GM21447 (cell line): ENCODE data around the gene KRTAP10-3.
"Not testable (repeated sequence)": the region's sequence is repeated elsewhere in the genome, so short reads cannot be mapped to it uniquely, and the experiment has no call there.

Source experiments
- ATAC-seq: cut with Tn5 transposase; IDR thresholded peaks from one replicate; pipeline ENCODE4 v1.9.1; 2021; ENCODE audit not compliant: unreplicated experiment

KRTAP10-3 gene

DNA sequence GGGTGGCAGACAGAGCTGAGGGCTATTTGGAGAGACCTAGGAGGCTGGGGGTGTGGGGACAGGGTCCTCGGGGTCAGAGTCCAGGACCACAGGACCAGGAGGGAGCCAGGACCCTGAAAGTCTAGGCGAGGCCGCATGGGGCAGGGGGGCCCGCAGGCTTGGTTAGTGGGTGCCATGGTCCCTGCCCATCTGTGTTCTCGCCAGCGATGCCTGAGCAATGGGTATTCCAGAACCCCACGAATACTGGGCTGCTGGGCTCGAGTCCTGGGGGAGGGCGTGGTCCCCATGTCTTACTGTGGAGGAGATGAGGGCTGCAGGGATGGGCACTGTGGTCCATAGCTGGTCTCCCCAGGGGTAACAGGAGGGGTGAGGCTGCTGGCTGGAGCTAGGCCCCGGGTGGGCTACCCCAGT lies 31.7 kb upstream of the KRTAP10-3 start:
- no peak for ATAC-seq

- ATAC-seq, result no peak
Observed at GRCh38 chr21:44589586-44590305, 31.2 kb upstream of the KRTAP10-3 start.

DNA sequence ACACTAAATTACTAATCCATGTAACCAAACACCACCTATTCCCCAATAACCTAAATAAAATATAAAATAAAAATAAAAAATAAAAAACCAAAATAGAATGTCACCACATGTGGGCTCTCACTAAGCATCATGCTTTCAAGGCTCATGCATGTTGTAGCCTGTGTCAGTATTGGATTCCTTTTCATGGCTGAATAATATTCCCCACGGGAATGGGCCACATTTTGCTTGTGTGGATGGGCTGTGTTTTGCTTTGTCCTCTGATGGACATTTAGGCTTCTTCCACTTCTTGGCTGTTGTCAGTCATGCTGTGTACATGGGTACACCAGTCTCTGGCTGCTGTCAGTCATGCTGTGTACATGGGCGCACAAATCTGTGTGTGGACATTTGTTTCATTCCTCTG lies 30.5 kb upstream of the KRTAP10-3 start:
- ATAC-seq, result no peak

DNA sequence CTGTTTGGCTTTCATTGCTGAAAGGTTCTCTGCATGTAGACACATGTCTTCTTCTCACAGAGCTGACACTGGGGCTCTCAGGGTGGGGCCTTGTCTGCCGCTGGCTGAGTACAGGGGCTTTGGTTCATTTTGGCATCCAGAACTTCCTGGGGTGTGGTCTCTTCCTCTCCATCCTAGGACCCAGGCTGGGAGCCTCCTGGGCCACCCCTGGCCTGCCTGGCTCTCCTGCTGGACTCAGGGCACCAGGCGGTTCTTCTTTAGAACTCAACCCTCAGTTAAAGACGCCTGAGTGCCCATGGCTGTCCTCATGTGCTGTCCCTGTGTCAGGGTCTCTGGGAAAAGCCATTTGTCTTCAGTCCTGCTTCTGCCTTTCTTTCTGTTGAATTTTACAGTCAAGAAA lies 27.3 kb upstream of the KRTAP10-3 start:
- no peak for ATAC-seq

DNA sequence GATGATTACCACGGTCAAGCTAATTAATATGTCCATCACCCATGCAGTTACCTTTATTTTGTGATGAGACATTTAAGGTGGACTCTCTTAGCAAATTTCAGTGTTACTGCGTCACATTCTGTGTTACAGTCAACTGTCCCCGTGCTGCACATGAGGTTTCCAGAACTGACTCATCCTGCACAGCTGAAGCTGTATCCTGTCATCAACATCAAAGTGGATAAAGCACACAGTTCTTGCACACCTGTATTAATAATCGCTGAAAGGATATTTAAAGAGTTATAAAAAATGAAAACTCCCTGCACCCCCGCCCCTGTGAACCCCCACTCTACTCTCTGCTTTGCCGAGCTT lies 25.2 kb upstream of the KRTAP10-3 start:
- no peak for ATAC-seq

DNA sequence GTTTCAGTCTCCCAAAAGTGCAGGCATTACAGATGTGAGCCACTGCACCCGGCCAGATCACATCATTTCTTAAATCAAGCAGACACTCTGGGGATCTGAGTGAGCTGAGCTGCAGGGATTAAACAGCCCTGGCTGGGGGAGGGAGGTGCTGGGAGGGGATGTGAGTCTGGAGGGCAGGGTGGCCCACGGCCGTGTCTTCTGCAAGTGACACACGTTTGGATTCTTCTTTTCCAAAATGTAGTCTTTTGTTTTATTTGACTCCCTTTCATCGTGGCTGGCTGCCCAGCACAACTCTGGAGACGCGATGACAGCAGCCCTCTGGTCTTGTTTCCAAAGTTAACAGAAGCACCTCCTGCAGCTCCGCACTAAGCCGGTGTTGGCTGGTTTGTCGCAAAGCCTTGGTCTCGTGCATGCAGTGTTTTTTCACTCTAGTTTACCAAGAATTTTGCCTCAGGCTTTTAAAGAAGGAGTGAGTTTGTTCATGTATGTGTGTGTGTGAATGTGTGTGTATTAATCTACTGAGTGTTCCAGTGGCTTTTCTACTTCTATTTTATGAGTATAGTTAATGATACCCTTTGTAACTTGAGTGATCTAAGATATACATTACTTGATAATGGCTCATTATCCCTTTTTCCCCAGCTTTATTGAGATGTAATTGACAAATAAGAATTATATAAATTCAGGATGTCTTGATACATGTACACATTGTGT lies 24.6 kb upstream of the KRTAP10-3 start:
- no peak for ATAC-seq

DNA sequence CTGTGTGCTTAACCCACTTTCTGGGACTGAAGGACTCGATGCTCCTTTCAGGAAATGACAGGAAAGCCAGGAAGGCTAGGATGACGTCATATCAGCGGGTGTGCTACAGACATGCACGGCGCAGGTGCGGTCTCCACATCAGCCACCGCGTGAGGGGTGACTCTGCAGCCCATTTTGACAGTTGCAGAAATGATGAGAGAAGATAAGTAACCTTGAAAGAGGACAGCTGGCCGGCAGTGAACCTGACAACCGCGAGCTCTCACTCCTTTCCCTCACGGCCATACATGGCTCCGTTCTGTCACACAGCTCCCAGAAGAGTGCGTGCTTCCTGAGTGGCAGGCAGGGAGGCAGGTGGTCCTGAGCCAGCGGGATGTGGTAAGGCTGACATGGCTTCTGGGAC lies 23.5 kb upstream of the KRTAP10-3 start:
- no peak for ATAC-seq

DNA sequence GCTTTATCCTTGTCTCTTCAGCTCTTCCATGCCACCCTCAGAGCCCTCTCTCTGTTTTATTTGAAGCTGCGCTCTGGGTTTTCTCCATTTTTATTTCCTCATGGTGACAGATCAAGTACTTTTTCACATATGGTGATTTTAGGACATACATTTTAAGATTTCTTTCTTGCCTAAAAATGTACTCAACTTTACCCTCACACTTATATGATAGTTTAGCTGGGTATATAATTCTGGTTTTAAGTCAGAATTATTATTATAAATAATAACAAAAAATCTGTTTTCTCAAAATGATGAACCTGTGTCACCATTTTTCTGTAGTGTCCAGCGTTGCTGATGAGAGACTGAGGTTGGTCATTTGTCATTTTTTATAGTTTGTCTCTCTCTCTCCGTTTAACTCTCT lies 22.6 kb upstream of the KRTAP10-3 start:
- ATAC-seq, result no peak

DNA sequence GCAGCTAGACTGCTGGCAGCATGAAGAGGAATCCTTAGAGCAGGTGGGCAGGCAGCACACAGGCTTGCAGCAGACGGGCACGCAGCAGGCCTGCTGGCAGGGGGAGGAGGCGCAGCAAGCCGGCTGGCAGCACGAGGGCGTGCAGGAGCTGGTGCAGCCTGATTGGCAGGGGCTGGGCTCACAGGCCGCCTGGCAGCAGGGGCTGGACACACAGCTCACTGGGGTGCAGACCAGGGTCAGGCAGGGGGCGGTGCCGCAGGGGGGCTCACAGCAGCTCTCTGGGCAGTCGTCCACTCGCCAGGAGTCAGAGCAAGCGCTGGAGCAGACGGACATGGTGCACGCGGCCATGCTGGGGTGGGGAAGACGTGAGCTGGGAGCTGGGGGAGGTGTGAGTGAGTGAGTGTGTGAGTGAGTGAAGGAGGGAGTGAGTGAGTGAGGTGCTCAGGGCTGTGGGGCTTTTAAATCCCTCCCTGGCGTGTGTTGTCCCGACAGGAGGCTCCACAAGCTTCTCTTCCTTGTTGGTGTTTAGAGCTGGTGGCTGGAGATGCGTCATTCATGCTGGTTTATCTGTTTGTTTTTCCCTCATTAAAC lies 21.7 kb upstream of the KRTAP10-3 start, which contains the start of gene KRTAP10-5:
Gene KRTAP10-5 (minus strand): TSS at position 374 of the 591 bp plus-strand sequence. CDS start 26 bp downstream, at position 348.
- ATAC-seq, result not testable (repeated sequence)

GRCh38 chr21:44579833-44580144 lies 21.2 kb upstream of the KRTAP10-3 start:
- ATAC-seq, result no peak

- ATAC-seq, result no peak
Observed at GRCh38 chr21:44579056-44579832, 20.6 kb upstream of the KRTAP10-3 start.

DNA sequence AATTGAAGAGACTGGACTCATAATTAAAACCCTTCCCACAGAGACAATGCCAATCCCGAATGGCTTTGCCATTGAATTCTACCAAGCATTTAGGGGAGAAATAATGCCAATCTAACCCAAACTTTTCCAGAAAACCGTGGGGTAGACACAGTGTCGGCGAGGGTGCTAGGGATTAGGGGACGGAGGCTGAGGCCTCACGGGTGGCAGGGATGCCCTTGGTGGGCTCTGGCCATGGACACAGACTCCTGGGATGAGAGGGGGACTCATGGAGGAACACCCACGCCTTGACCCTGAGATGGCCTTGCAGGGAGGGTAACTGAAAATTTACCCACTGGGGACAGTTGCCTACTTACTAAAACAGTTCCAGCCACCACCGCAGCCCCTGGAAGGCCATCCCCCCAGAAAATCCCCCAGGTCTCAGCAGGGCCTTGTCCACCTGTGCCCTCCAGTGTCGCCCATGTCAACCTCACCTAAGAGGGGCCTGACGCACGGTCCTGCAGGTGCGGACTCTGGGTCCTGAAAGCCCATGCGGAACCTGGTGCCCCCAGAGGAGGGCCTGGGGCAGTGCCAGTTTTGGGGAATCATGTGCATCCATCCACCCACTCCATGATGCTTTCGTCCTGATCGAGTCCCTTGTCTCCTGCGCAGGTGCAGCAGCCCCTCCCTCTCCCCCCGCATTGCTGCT lies 19.9 kb upstream of the KRTAP10-3 start:
- ATAC-seq, result no peak

GRCh38 chr21:44576025-44576420 lies 17.4 kb upstream of the KRTAP10-3 start:
- no peak for ATAC-seq

DNA sequence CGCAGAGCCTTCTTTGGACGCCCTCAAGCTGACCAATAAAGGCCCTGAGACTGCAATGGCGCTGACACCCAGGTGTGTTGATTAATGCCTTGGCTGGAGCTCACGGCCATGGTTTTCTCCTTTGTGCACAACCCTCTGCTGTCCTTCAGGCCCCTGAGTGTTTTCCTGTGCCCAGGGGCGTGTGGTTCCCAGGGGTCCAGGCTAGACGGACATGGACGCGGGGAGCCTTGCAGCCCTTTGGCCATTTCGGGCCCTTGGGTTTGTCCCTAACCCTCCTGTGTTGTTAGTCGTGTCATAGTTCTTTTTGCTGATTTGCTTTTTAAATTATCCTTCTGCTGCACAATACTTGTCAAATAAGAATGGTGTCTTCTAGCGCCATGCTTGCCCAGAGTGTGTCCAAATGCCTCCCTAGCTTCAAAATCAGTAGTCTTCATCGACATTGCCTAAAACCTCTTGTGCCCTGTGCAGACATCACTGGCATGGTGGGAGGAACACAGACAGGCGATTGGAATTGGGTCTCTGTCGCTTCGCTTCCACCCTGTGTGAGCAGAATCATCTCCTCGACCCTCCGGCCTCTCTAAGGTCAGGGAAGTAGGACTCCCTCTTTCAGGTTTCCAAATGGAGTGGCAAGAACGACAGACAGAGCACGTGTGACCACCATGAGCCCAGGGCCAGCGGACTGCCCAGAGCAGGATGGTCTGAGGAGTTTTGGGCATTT lies 16.9 kb upstream of the KRTAP10-3 start:
- no peak for ATAC-seq

DNA sequence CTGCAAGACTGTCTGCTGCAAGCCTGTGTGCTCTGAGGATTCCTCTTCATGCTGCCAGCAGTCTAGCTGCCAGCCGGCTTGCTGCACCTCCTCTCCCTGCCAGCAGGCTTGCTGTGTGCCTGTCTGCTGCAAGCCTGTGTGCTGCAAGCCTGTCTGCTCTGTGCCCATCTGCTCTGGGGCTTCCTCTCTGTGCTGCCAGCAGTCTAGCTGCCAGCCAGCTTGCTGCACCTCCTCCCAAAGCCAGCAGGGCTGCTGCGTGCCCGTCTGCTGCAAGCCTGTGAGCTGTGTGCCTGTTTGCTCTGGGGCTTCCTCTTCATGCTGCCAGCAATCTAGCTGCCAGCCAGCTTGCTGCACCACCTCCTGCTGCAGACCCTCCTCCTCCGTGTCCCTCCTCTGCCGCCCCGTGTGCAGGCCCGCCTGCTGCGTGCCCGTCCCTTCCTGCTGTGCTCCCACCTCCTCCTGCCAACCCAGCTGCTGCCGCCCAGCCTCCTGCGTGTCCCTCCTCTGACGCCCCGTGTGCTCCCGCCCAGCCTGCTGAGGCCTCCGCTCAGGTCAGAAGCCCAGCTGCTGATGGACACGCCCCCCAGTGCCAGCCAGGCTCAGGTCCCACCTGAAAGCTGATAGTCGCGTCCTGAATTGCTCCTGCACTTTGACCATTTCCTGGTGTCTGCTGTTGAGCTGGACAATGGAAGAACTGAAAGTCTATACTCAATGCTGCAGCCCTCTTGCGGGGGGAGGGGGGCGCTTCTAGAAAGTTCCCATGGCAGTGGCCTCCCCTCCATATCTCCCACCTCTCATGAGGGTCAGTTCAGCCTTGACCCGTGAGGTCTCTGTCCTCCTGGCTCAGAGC lies 16.1 kb upstream of the KRTAP10-3 start:
- ATAC-seq, result no peak

DNA sequence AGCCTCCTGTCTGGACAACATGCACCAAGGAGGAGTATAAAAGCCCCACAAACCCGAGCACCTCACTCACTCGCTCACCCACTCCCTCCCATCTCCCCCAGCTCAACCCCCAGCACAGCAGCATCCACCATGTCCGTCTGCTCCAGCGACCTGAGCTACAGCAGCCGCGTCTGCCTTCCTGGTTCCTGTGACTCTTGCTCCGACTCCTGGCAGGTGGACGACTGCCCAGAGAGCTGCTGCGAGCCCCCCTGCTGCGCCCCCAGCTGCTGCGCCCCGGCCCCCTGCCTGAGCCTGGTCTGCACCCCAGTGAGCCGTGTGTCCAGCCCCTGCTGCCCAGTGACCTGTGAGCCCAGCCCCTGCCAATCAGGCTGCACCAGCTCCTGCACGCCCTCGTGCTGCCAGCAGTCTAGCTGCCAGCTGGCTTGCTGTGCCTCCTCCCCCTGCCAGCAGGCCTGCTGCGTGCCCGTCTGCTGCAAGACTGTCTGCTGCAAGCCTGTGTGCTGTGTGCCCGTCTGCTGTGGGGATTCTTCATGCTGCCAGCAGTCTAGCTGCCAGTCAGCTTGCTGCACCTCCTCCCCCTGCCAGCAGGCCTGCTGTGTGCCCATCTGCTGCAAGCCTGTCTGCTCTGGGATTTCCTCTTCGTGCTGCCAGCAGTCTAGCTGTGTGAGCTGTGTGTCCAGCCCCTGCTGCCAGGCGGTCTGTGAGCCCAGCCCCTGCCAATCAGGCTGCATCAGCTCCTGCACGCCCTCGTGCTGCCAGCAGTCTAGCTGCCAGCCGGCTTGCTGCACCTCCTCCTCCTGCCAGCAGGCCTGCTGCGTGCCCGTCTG lies 15.2 kb upstream of the KRTAP10-3 start, which contains the start of gene KRTAP10-4:
Gene KRTAP10-4 (plus strand): TSS at position 100 of the 827 bp plus-strand sequence. CDS start 30 bp downstream, at position 130.
- not testable (repeated sequence) for ATAC-seq

- no peak for ATAC-seq
Observed at GRCh38 chr21:44572959-44573583, 14.5 kb upstream of the KRTAP10-3 start.
